Measurements from ENCODE around the gene FTSJ1. TPM values are rescaled to one million over a fixed set of nuclear protein-coding genes. Genes with fewer than 3 reads are reported as not detected.
"Not testable (repeated sequence)": the region's sequence is repeated elsewhere in the genome, so short reads cannot be mapped to it uniquely, and the experiment has no call there.

FTSJ1 gene
- total RNA-seq, result 14.3 TPM
- long read RNA-seq, transcript FTSJ1-202 (13 exons, 1,892 nt), result major isoform, 17 of 41 reads
- long read RNA-seq, partial matches to known transcripts, result 10 of 41 reads
- long read RNA-seq, other reads (novel, unspliced or antisense), result 13 of 41 reads

GRCh38 chrX:48475774-48476577 lies at the start of gene FTSJ1:
TSS of gene FTSJ1 (plus strand) at chrX:48476199. CDS start at chrX:48478048, 1,849 bp downstream.
- intact Hi-C loops (cut with DNase I), result no loop called here
- peak; percentile 92 for DNase-seq
- peak; percentile 99 for ATAC-seq (ENCODE audit: poor library complexity)

GRCh38 chrX:48427027-48427716 lies 48.8 kb upstream of the FTSJ1 start:
- intact Hi-C loops (cut with DNase I); ATAC-seq (ENCODE audit: poor library complexity); DNase-seq: not testable (repeated sequence)

GRCh38 chrX:48429606-48430005 lies 46.4 kb upstream of the FTSJ1 start:
- ATAC-seq (ENCODE audit: poor library complexity); DNase-seq; intact Hi-C loops (cut with DNase I): not testable (repeated sequence)

- ATAC-seq (ENCODE audit: poor library complexity); intact Hi-C loops (cut with DNase I); DNase-seq: not testable (repeated sequence)
Observed at GRCh38 chrX:48430166-48430565, 45.8 kb upstream of the FTSJ1 start.

GRCh38 chrX:48433713-48434112 lies 42.3 kb upstream of the FTSJ1 start:
- DNase-seq; intact Hi-C loops (cut with DNase I); ATAC-seq (ENCODE audit: poor library complexity): not testable (repeated sequence)

GRCh38 chrX:48447201-48447600 lies 28.8 kb upstream of the FTSJ1 start:
- DNase-seq; ATAC-seq (ENCODE audit: poor library complexity); intact Hi-C loops (cut with DNase I): not testable (repeated sequence)

GRCh38 chrX:48450076-48450475 lies 25.9 kb upstream of the FTSJ1 start:
- DNase-seq, result no peak
- intact Hi-C loops (cut with DNase I), result no loop called here
- no peak for ATAC-seq (ENCODE audit: poor library complexity)

- ATAC-seq (ENCODE audit: poor library complexity) (no peak), DNase-seq (no peak)
- intact Hi-C loops (cut with DNase I), result no loop called here
Observed at GRCh38 chrX:48451708-48452107, 24.3 kb upstream of the FTSJ1 start.

GRCh38 chrX:48456628-48457331 lies 19.2 kb upstream of the FTSJ1 start:
- intact Hi-C loops (cut with DNase I), result no loop called here
- no peak for DNase-seq

GRCh38 chrX:48458711-48459110 lies 17.3 kb upstream of the FTSJ1 start:
- peak; percentile 57 for DNase-seq
- intact Hi-C loops (cut with DNase I), result no loop called here
- ATAC-seq (ENCODE audit: poor library complexity), result peak; percentile 68

More at GRCh38 chrX:48456628-48457331, 19.2 kb upstream of the FTSJ1 start:
- ATAC-seq (ENCODE audit: poor library complexity), result no peak

- intact Hi-C loops (cut with DNase I), result no loop called here
- DNase-seq (no peak), ATAC-seq (ENCODE audit: poor library complexity) (no peak)
Observed at GRCh38 chrX:48459483-48459882, 16.5 kb upstream of the FTSJ1 start.

- ATAC-seq (ENCODE audit: poor library complexity) (no peak), DNase-seq (no peak)
- intact Hi-C loops (cut with DNase I), result no loop called here
Observed at GRCh38 chrX:48460031-48460430, 16.0 kb upstream of the FTSJ1 start.

- intact Hi-C loops (cut with DNase I), result no loop called here
- DNase-seq (no peak), ATAC-seq (ENCODE audit: poor library complexity) (no peak)
Observed at GRCh38 chrX:48460606-48461005, 15.4 kb upstream of the FTSJ1 start.

GRCh38 chrX:48461830-48462229 lies 14.2 kb upstream of the FTSJ1 start:
- no peak for DNase-seq
- intact Hi-C loops (cut with DNase I), result no loop called here
- ATAC-seq (ENCODE audit: poor library complexity), result no peak

GRCh38 chrX:48465336-48465933 lies 10.6 kb upstream of the FTSJ1 start:
- intact Hi-C loops (cut with DNase I), result no loop called here
- peak; percentile 38 for ATAC-seq (ENCODE audit: poor library complexity)
- DNase-seq, result no peak

- no peak for ATAC-seq (ENCODE audit: poor library complexity)
- no peak for DNase-seq
- intact Hi-C loops (cut with DNase I), result no loop called here
Observed at GRCh38 chrX:48466696-48467095, 9.3 kb upstream of the FTSJ1 start.

- ATAC-seq (ENCODE audit: poor library complexity) (peak; percentile 22), DNase-seq (no peak)
- intact Hi-C loops (cut with DNase I), result no loop called here
Observed at GRCh38 chrX:48467281-48467761, 8.7 kb upstream of the FTSJ1 start.

- DNase-seq, result no peak
- intact Hi-C loops (cut with DNase I), result no loop called here
- ATAC-seq (ENCODE audit: poor library complexity), result no peak
Observed at GRCh38 chrX:48468247-48468671, 7.7 kb upstream of the FTSJ1 start.

Data from Right ventricle myocardium superior (tissue), 1 donor.